Muscle of leg (tissue), 11 donors: ENCODE results near the gene IRS1. TPM values are rescaled to one million over a fixed set of nuclear protein-coding genes. Genes with fewer than 3 reads are reported as not detected.
A peak's percentile ranks its signal among the peaks of the same experiment; 100 is the strongest.
"Not testable (repeated sequence)": the region's sequence is repeated elsewhere in the genome, so short reads cannot be mapped to it uniquely, and the experiment has no call there.

Source experiments
- DNase-seq: peaks from one replicate; pipeline ENCODE4 v3.0.0; 2013
- H3K27ac ChIP-seq: one replicate; pipeline ENCODE4 v1.5.1; 2013; ENCODE audit warnings: mild to moderate bottlenecking, low read length, control low read depth
- H3K27me3 ChIP-seq: one replicate; pipeline ENCODE4 v1.6.1; 2013; ENCODE audit warnings: low read length; ENCODE audit not compliant: control insufficient read depth, insufficient read depth
- H3K36me3 ChIP-seq: one replicate; pipeline ENCODE4 v1.6.1; 2013; ENCODE audit warnings: low read length; ENCODE audit not compliant: control insufficient read depth, insufficient read depth
- H3K4me1 ChIP-seq: one replicate; pipeline ENCODE4 v1.6.1; 2013; ENCODE audit warnings: low read length; ENCODE audit not compliant: control insufficient read depth, insufficient read depth
- H3K4me3 ChIP-seq: one replicate; pipeline ENCODE4 v1.5.1; 2013; ENCODE audit warnings: low read length, control low read depth
- H3K9me3 ChIP-seq: replicated peaks from 2 replicates; pipeline ENCODE4 v1.6.1; 2013; ENCODE audit warnings: low read depth, low read length; ENCODE audit not compliant: control insufficient read depth
- WGBS: methylation state at CpG from one replicate; pipeline ENCODE4 v1.1.5; 2013; ENCODE audit warnings: missing lambda C conversion rate; ENCODE audit not compliant: insufficient coverage; 5-methylcytosine and 5-hydroxymethylcytosine counted together
- polyA plus RNA-seq, 8 donors: library from polyadenylated mRNA; unstranded; fragments of 120-200 nt; gene quantifications; one replicate each; pipeline versions ENCODE4 v1.2.1 to v1.2.3, GENCODE V29; 2013; ENCODE audit warnings: inconsistent platforms in 1 of 8, low replicate concordance in 1 of 8; ENCODE audit not compliant: insufficient read length in 8 of 8, insufficient read depth in 1 of 8
- total RNA-seq: library from RNA; stranded (reverse); fragments of 120-200 nt; gene quantifications from one replicate; pipeline ENCODE4 v1.2.4, GENCODE V29; 2013

IRS1 gene
- total and polyA plus RNA-seq, 9 donors, result 9.2 to 22.1 (median 14.3) TPM

DNA sequence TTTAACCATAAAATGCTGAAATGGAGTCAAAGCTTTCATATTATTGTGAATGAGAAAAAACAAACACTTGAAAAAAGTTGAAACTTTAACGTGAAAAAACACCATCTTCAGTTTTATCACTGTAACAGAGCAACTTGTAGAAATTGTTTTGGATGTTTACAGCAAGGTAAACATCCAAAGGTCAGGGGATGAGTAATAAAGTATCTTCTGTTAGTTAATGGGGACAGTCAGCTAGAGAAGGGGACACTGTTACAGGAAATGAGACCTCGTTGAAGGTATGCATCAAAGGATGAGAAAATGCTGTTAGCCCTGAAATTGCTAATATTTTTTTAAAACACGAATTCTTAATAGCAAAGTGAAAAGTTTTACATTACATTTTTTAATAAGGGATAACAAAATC is 39.1 kb upstream of the IRS1 start:
- Histone ChIP-seq H3K4me1 (peaks cover 16% of the 10 kb centered on the region), H3K9me3 (no peaks in the 10 kb centered on the region), H3K27ac (no peak overlapping the region)

DNA sequence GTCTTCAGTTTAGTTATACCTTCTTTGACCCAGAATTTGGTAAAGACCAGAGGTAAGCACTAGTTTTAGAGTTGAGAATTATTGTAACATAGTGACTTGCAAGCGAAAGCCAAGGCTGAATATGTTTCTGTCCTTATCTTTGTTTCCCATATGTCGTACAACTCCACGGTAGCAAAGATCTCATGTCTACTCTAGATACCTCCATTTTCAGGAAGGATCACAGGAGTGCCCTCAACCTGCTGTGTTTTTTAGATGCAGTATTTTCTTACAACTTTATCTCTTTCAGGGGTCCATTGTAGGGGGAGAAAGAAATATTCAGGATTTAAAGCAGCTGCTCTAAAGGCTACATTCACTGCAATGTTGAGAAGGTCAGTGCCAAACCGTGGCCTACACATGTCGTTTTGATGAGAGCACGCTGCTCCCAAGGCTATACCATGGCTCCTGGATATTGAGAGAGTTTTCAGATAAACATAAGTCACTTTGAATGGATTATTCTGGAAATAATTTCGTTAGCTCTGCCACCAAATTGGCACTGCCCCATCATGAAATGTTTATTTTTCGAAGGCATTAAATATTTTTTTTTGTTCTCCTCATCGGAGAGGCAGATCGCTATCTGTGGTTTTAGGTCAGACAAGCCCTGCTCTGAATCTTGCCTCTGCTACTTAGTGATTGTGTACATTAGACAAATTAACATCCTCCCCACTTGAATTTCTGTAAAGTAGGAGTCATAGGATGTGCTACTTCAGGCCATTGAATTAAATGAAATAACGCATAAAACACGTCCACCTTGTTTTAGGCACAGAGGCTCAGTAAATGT is 38.4 kb upstream of the IRS1 start:
- Histone ChIP-seq H3K36me3 (no peaks in the 10 kb centered on the region), H3K4me3 (no peak overlapping the region), H3K27me3 (no peaks in the 10 kb centered on the region), H3K27ac (no peak overlapping the region), H3K4me1 (peaks cover 16% of the 10 kb centered on the region), H3K9me3 (no peaks in the 10 kb centered on the region)
- no CpG with 5 or more reads among the region's 12 CpGs for WGBS
- no peak for DNase-seq

More for the DNA sequence above, 39.1 kb upstream of the IRS1 start:
- Histone ChIP-seq H3K4me3 (no peak overlapping the region), H3K27me3 (no peaks in the 10 kb centered on the region), H3K36me3 (no peaks in the 10 kb centered on the region)
- WGBS, result no CpG with 5 or more reads among the region's 3 CpGs
- DNase-seq, result no peak

GRCh38 chr2:226837334-226837733 is 37.7 kb upstream of the IRS1 start:
- WGBS, result 98% methylated on average over 5 of the region's 7 CpGs
- H3K27ac ChIP-seq, result no peak overlapping the region
- no peak overlapping the region for H3K4me3 ChIP-seq
- no peaks in the 10 kb centered on the region for H3K9me3 ChIP-seq
- H3K27me3 ChIP-seq, result no peaks in the 10 kb centered on the region
- H3K36me3 ChIP-seq, result no peaks in the 10 kb centered on the region
- no peak for DNase-seq
- H3K4me1 ChIP-seq, result peaks cover 16% of the 10 kb centered on the region

- H3K9me3 ChIP-seq, result no peaks in the 10 kb centered on the region
- H3K4me1 ChIP-seq, result peaks cover 16% of the 10 kb centered on the region
- peak overlapping the region; percentile 85 for H3K4me3 ChIP-seq
- WGBS, result 20% methylated on average over 2 of the region's 6 CpGs
- H3K36me3 ChIP-seq, result no peaks in the 10 kb centered on the region
- no peaks in the 10 kb centered on the region for H3K27me3 ChIP-seq
- peak overlapping the region; percentile 99 for H3K27ac ChIP-seq
- no peak for DNase-seq
These were observed 36.9 kb upstream of the IRS1 start for GRCh38 chr2:226836548-226836885.

DNA sequence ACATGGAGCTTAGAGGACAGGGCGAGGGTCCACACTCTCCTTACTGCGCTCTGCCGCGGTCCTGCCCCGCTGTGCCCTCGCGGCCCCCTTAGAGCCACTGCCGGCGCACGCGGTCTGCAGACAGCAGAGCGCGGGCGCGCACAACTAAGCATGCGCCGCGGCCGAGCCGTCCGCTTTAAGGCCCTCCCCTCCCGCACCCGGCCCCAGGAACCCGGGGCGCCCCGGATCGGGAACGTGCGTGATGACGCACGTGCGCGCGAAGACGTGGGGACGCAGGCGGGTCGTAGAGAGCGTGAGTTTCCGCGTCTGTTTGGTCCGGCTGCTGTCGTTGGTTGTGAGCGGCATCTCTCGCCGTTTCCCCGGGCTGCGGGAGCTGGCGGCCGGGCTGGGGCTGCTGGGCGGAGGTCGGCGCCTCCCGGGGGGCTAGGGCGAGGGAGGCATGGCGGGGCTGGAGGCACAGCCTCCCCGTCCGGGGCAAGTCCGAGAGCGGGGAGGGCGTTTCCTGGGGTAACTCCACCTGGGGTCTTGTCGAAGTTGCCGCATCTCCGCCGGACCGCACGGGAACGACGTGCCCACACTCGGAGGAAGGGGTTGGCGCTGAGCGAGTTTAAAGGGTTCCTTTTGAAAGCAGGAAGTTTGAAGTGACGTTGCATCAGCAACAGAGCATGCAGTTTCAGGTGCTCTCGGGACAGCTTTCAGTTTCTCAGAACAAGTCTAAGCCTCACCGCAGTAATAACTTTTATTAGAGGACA is 36.4 kb upstream of the IRS1 start, which contains the start of gene RHBDD1:
Gene RHBDD1 (plus strand): TSS at position 259 of the 752 bp plus-strand sequence. CDS start 28,640 bp downstream, outside the sequence.
- WGBS, result under 1% methylated on average over 70 of the region's 75 CpGs
- peak; percentile 98 for DNase-seq
- peak within 1 kb of the TSS; percentile 85 for H3K4me3 ChIP-seq
- H3K9me3 ChIP-seq, result no peaks in the 10 kb centered on the region
- peaks cover 16% of the 10 kb centered on the region for H3K4me1 ChIP-seq
- H3K27me3 ChIP-seq, result no peaks in the 10 kb centered on the region
- no peaks in the 10 kb centered on the region for H3K36me3 ChIP-seq
- peak within 1 kb of the TSS; percentile 99 for H3K27ac ChIP-seq

- Histone ChIP-seq H3K4me3 (peak overlapping the region; percentile 85), H3K27ac (peak overlapping the region; percentile 99), H3K27me3 (no peaks in the 10 kb centered on the region), H3K4me1 (peaks cover 16% of the 10 kb centered on the region), H3K36me3 (no peaks in the 10 kb centered on the region), H3K9me3 (no peaks in the 10 kb centered on the region)
- WGBS, result 2% methylated on average over 19 of the region's 26 CpGs
- DNase-seq, result no peak
These were observed 35.8 kb upstream of the IRS1 start for GRCh38 chr2:226835420-226835795.

DNA sequence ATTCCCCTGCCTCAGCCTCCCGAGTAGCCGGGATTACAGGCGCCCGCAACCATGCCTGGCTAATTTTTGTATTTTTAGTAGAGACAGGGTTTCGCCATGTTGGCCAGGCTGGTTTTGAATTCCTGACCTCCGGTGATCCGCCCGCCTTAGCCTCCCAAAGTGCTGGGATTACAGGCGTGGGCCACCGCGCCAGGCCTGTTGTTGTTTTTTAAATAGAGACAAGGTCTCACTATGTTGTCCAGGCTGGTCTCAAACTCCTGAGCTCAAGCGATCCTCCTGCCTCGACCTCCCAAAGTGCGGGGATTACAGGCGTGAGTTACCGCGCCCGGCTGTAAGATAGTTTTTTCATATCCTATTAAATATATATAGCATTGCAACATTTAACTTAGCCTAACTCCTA is 35.3 kb upstream of the IRS1 start:
- not testable (repeated sequence) for H3K27ac ChIP-seq, DNase-seq, H3K36me3 ChIP-seq, H3K9me3 ChIP-seq, H3K27me3 ChIP-seq
- Histone ChIP-seq H3K4me1 (peaks cover 16% of the 10 kb centered on the region), H3K4me3 (peak overlapping the region; percentile 85)
- WGBS, result 99% methylated on average over 9 of the region's 18 CpGs

- no peaks in the 10 kb centered on the region for H3K9me3 ChIP-seq
- no peak overlapping the region for H3K27ac ChIP-seq
- H3K36me3 ChIP-seq, result no peaks in the 10 kb centered on the region
- WGBS, result no CpG with 5 or more reads among the region's 1 CpG
- H3K4me3 ChIP-seq, result no peak overlapping the region
- DNase-seq, result no peak
- no peaks in the 10 kb centered on the region for H3K27me3 ChIP-seq
- peaks cover 14% of the 10 kb centered on the region for H3K4me1 ChIP-seq
These were observed 32.4 kb upstream of the IRS1 start for GRCh38 chr2:226832061-226832460.

DNA sequence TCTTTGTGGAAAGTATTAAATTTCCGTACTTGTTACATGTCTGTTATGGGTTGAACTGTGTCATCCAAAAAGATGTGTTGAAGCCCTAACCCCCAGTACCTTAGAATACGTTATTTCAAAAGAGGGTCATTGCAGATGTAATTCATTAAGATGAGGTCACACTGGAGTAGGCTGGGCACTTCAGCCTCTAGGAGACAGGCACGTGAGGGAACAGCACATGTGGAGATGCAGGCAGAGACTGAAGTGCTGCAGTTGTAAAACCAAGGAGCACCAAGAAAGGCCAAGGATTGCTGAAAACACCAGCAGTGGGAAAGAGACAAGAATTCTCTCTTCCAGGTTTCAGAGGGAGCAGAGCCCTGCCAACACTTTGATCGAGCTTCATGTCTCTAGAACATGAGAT is 31.6 kb upstream of the IRS1 start:
- no peaks in the 10 kb centered on the region for H3K9me3 ChIP-seq
- DNase-seq, result no peak
- no peak overlapping the region for H3K4me3 ChIP-seq
- H3K4me1 ChIP-seq, result peaks cover 10% of the 10 kb centered on the region
- no peaks in the 10 kb centered on the region for H3K27me3 ChIP-seq
- no peaks in the 10 kb centered on the region for H3K36me3 ChIP-seq
- WGBS, result 13% methylated on average over 1 of the region's 4 CpGs
- no peak overlapping the region for H3K27ac ChIP-seq
